IPS DF 19.7 (cell line): ENCODE data around the gene ADGRV1.
"Not testable (repeated sequence)": the region's sequence is repeated elsewhere in the genome, so short reads cannot be mapped to it uniquely, and the experiment has no call there.

Experiments used
- DNase-seq: peaks from one replicate; pipeline ENCODE4 v3.0.0-alpha.2; 2013; ENCODE audit warnings: low read depth, low spot score

Gene ADGRV1

DNA sequence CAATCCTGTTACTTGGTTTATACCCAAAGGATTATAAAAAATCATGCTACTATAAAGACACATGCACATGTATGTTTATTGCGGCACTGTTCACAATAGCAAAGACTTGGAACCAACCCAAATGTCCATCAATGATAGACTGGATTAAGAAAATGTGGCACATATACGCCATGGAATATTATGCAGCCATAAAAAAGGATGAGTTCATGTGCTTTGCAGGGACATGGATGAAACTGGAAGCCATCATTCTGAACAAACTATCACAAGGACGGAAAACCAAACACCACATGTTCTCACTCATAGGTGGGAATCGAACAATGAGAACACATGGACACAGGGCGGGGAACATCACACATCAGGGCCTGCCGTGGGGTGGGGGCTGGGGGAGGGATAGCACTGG, 34.5 kb downstream of the ADGRV1 start:
- DNase-seq, result not testable (repeated sequence)

- not testable (repeated sequence) for DNase-seq
These were observed 37.2 kb downstream of the ADGRV1 start for GRCh38 chr5:90595766-90596165.

DNA sequence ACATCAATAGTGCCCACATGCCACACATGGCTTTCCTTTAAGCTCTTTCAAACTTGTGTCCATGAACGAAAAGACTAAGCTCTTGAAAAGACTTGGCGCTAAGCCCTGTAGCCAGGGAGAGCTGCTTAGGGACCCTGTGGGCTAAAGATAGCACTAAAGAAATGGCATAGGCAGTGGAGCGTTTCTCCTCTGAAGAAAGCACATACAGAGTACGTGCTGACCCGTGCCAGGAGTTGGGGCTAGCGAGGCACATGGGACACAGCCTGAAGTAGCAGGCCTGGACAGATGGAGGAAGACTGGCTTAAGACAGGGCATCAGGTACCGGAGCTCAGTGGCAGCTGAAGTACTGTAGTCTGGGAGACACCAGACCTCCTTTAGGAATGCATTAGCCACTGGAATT, 39.7 kb downstream of the ADGRV1 start:
- DNase-seq, result no peak

DNA sequence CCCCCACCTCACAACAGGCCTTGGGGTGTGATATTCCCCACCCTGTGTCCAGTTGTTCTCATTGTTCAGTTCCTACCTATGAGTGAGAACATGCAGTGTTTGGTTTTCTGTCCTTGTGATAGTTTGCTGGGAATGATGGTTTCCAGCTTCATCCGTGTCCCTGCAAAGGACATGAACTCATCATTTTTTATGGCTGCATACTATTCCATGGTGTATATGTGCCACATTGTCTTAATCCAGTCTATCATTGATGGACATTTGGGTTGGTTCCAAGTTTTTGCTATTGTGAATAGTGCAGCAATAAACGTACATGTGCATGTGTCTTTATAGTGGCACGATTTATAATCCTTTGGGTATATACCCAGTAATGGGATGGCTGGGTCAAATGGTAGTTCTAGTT, 41.7 kb downstream of the ADGRV1 start:
- not testable (repeated sequence) for DNase-seq

DNA sequence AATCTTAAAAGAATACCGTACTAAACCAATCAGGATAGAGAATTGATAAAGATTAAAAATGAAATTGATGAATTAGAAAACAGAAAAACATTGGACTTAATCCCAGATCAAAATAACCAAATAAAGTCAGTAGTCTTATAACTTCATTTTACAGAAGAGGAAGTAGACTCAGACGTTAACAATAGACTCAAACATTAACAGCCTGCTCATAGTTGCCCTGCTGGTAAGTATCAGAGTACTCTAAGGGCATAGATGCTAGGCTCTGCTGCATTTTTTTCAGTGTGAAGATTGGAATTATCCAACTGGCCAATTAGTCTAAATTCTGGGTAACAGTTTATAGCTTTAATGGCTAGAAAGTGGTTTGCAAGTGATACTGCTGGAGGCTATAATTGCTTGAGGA, 42.9 kb downstream of the ADGRV1 start:
- DNase-seq, result no peak

DNA sequence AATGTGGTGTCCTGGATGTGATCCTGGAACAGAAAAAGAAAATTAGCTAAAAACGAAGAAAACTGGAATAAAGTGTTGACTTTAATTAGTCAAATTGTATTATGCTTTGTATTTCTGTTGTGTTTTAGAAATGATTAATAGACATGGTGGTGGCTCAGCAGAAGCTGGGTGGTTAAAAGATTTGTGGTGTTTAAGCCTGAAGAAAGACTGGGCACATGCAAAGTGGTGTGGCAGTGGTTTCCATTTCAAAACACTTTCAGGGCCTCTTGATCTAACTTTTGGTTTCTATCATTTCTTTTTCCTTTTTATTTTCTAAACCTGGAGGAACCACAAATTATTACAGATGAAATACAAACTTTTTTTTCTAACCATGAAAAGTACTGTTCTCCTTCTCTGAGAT, 44.1 kb downstream of the ADGRV1 start:
- DNase-seq, result no peak

DNA sequence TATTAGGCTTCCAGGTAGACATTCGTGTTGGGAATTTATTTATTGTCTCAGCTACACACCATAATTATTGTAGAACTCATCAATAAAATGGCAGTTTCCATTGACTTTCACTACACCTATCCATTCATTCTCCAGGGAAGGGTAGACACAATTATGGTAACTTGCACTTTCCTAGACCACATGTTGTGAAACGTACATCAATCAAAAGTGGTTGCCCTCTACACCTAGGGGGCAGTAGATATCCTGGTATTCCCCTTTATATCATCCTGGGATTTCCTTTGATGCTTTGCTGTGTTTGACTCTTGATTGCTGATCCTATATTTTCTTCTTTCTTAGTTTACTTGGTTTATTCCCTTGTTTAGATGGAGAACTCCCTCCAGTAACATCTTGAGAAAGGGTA, 47.9 kb downstream of the ADGRV1 start:
- DNase-seq, result no peak

DNA sequence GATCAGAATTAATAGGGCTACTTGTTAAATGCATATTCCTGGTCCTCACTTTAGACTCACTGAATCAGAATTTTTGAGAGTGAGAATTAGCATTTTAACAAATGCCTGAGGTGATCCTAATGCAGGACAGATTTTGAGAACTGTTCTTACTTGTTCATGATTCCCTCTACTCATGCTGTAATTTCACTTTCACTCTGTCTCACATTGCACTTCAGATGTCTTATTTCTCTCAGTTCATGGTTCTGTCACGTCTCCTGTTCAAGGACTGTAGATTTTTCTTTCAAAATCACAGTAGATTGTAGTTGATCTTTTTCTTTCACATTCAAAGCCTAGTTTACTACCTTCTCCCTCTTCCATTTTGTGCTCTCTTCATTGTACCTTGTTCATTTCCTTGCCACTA, 54.3 kb downstream of the ADGRV1 start:
- DNase-seq, result no peak

- no peak for DNase-seq
These were observed 54.9 kb downstream of the ADGRV1 start for GRCh38 chr5:90613459-90613858.

GRCh38 chr5:90613918-90614504, 55.4 kb downstream of the ADGRV1 start:
- DNase-seq, result no peak

DNA sequence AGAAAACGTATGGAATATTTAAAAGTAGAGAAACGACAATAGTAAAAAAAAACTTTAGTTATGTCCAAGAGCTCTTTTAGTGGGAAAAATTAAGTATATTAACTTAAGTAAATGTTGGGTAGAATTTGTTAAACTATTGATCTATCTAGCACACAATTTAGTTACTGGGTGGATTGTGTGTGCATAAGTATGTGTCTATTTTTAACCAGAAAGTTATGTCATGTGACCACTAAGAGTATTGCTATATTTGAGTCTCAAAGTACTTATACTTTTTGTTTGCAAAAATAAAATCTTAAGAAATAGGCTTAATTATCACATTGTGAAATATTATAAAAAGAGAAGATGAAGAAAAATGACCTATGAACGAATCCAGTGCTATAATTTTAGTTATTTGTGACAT, 56.8 kb downstream of the ADGRV1 start:
- no peak for DNase-seq

DNA sequence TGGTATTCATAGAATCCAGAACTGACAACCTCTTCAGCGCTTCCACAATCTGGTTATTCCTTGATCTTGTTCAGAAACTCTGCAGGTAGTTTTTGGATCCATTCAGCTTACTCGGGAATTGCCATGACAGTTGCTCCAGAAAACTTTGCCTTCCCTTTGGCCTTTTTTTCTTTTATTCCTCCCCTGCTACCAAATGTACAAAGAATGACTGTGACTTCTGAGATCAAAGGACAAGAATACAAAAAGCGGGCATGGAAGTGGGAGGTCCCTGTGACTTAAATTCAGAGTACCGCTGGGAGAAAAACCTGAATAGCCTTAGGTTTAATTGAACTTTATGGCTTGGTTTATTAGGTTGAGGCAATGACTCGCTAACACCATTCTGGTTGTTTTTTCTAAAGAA, 59.5 kb downstream of the ADGRV1 start:
- no peak for DNase-seq

- not testable (repeated sequence) for DNase-seq
These were observed 61.2 kb downstream of the ADGRV1 start for GRCh38 chr5:90619762-90620161.

- DNase-seq, result no peak
These were observed 63.3 kb downstream of the ADGRV1 start for GRCh38 chr5:90621848-90622247.

GRCh38 chr5:90626493-90626892, 67.9 kb downstream of the ADGRV1 start:
- no peak for DNase-seq

GRCh38 chr5:90628492-90628891, 69.9 kb downstream of the ADGRV1 start:
- DNase-seq, result no peak

DNA sequence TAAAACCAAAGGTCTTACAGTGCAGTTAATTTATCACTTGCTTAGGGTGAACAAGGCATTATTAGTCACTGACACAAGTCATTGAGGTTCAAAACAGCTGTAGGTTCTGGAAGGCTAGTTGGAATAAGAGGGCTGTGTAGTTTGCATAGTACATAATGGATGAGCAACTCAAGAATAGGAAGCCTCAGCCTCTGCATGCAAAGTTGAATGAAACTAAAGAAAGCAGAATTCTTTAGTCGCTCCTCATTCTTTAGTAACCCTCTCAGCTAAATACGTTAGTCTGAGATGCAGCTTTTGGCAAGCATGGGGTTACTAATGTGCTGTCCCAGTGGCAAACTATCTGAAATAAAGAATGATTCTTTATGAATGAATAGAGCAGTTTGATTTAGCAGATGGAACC, 74.2 kb downstream of the ADGRV1 start:
- DNase-seq, result no peak

- DNase-seq, result no peak
These were observed 78.4 kb downstream of the ADGRV1 start for GRCh38 chr5:90636948-90637347.

DNA sequence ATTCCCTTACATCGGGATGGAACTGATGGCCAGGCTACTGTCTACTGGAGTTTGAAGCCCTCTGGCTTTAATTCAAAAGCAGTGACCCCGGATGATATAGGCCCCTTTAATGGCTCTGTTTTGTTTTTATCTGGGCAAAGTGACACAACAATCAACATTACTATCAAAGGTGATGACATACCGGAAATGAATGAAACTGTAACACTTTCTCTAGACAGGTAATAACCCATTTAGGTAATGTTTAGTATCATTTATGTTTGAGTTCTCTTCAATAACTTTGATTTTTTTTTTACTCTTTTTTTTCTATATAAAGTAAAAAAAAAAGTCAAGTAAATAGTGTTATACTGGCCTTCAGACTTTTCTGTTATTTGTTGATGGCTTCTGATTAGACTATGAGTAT, 79.1 kb downstream of the ADGRV1 start:
- no peak for DNase-seq

GRCh38 chr5:90638878-90639277, 80.3 kb downstream of the ADGRV1 start:
- DNase-seq, result no peak

DNA sequence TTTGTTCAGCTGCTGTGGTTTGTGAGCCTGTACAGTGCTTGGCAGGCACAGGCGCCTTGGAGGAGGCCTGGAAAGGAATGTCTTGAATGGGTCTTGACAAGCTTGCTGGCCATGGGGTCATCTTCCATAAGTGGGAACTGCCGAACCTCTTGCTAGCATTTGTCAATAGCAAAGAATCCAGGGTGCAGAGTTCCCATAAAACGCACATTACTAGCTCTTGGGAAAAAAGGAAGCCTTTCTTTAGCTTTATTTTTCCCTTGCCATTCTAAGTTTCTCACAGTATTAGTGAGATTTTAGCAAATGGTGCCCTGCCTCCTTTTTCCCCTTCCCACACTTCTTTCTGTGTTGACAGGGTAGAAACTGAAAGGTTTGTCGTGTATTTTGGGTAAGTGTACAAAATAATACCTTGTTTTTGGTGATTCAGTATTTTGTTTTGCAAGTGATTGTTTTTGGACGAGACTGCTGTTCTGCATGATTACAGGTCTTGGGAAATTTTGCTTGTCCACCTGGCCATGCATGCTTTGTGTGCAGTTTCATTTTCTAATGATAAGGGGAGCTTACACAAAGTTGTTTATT, 82.0 kb downstream of the ADGRV1 start:
- no peak for DNase-seq

DNA sequence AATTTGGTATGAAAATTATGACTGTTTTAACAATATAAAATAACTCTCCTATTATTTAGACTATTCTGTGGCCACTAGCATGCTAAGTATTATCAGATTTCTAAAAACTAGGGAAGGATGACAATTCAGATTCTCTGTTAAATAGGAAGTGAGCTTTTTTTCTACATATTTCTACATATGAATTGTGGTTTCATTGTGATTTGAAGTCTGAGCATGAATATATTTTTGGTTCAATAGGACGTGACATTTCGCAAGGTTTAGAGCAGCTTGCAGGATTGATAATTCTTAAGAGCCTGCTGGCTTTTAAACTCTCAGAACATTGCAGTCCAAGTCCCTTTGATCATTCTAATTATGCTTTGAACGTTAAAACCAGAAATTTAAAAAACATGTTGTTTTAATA, 82.9 kb downstream of the ADGRV1 start:
- DNase-seq, result no peak

DNA sequence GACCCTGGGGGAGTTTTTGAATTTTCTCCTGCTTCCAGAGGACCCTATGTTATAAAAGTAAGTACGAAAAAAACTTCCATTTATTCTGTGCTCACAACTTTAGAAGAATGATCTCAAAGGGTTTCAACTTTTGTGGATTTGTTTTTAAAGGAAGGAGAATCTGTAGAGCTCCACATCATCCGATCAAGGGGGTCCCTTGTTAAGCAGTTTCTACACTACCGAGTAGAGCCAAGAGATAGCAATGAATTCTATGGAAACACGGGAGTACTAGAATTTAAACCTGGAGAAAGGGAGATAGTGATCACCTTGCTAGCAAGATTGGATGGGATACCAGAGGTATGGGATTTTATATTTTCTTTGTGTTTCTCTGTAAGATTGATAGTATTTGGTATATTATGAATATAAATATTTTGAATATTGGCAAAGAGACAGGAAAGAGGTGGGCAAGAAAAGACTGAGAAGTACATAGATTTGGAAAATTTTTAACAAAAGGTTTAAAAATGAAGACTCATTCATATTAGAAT, 84.2 kb downstream of the ADGRV1 start:
- DNase-seq, result no peak

- DNase-seq, result no peak
These were observed 85.5 kb downstream of the ADGRV1 start for GRCh38 chr5:90644132-90644531.
